ENCODE results near the gene SPATA6L.
"Not testable (repeated sequence)": the region's sequence is repeated elsewhere in the genome, so short reads cannot be mapped to it uniquely, and the experiment has no call there.

The SPATA6L gene

DNA sequence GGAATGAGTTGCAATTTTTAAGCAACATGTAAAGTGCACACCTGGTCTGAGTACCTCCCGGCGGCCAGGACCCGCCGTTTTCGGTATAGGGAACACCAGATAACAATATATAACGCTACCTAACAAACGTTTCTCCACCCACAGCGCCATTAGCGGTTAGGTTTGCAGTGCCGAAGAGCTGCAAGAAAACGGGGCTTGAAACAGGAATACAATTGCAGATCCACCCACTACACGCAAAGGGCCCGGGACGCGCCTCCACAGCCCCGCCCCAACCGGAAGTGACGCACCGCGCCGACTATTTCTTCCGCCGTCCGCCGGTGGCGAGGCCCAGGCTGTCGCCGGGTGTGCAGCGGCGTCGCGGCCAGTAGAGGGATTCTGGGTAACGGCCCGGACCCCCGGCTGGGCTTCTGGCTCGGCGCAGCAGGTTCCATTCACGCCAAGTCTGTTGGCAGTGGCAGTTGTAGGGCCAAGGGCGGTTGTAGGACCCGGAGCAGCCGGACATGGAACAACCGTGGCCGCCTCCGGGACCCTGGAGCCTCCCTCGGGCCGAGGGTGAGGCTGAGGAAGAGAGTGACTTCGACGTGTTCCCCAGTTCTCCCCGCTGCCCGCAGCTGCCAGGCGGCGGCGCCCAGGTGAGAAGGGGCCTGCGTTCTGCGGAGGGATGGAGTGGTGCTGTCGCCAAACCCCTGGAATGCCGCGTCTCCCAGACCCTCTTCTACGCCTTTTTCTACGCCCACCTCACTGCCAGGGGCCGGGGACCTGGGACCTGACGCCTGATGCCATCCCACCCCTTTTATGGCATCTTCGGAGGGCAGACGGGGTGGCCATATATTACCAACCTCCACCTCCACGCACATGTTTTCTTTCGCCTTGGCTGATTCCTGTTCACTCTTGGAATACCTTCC is 13.2 kb upstream of the SPATA6L start, which contains the start of gene CDC37L1:
Gene CDC37L1 (plus strand): TSS at position 302 of the 905 bp plus-strand sequence. CDS start 199 bp downstream, at position 501.
- H3K27ac ChIP-seq: peak within 1 kb of the TSS; percentile 87 to 99 (median 96)
- peak within 1 kb of the TSS; percentile 57 to 80 (median 71) for H3K4me3 ChIP-seq

DNA sequence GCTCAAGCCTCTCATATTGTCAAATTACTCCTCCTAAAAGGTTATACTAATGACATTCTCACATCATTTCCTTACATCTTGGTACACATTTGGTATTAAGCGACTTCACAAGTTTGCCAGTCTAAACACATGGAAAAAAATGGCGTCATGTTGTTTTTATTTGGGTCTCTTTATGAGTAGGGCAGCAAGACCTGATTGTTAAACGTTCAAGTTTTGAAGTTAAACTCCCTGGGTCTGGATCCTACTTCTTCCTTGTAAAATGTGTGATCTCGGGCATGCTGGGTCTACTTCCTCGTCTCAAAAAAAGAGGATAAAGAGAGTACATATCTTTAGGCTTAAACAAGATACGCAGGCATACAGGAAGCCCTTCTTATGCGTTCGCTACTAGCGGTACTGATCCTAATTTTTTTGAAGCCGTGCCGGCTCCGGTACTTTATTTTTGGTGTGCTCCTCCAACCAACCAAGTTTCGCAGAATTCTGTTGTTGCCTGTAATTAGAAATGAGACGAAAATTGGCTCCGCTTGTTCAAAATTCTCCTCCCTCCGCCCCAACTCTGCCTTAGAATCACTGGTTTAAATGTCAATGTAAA is 12.5 kb upstream of the SPATA6L start:
- Histone ChIP-seq H3K4me3 (peak overlapping the region; percentile 57 to 80 (median 71)), H3K27ac (peak overlapping the region; percentile 57 to 99 (median 96))

DNA sequence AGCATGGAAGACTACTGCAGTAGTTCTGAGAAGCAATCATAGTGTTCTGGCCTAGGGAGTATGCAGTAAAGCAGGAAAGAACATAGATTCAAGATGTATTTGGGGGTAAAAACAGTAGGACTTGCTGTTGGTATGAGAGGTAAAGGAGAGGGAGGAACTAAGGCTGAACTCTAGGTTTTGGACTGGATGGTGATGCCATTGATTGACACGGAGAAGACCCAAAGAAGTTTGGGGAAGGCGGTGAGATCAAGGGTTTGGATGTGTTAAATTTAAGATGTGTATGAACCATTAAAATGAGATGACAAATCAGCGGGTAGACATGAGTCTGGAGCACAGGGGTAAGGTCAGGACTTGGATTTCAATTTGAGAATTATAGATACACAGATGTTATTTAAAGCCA is 11.1 kb upstream of the SPATA6L start:
- Histone ChIP-seq H3K4me3 (no peak overlapping the region), H3K27ac (no peak overlapping the region)

DNA sequence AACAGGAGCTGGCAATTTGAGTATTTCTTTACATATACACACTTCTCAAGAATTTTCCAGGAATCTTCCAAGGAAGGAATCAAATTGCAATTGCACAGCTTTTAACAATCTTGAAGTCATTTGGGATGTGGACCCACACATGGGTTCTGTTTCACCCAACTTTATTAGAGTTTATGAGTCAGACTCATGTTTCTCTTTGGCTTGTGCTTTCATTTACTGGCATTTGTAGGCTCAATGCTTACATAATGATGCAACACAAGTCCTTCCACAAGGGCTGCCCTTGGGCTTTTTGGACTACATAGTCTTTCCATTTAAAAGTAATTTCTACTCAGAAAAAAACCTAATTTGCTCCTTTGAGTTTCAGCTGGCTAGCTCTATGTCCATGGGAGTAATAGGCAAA is 8.5 kb upstream of the SPATA6L start:
- Histone ChIP-seq H3K4me3 (no peak overlapping the region), H3K27ac (peak overlapping the region in 5 of 21 experiments; percentile 22 to 55 (median 26))

- Histone ChIP-seq H3K27ac (no peak overlapping the region), H3K4me3 (no peak overlapping the region)
Observed at GRCh38 chr9:4671737-4672136, 5.5 kb upstream of the SPATA6L start.

DNA sequence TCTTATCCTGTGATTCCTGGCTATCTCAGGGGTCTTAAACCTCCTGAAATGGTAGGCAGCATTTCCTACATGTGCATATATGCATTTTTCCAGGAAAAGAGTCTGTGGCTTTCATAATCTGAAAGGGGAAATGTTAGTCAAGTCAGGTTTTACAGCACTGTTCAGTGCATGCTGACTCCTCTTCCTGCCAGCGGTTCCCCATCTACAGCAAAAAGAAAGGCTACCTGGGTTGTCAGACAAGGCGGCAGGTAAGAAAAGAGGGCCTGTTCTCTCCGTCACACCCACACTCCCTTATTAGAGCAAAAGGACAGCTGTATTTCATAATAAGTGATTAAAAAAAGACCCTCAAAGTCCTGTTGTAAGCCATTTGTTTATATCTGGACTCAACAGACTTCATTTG is 4.3 kb upstream of the SPATA6L start:
- no peak overlapping the region for H3K4me3 ChIP-seq
- H3K27ac ChIP-seq: no peak overlapping the region

- H3K4me3 ChIP-seq: no peak overlapping the region
- no peak overlapping the region for H3K27ac ChIP-seq
Observed at GRCh38 chr9:4669890-4670289, 3.6 kb upstream of the SPATA6L start.

- Histone ChIP-seq H3K27ac (no peak overlapping the region), H3K4me3 (no peak overlapping the region)
Observed at GRCh38 chr9:4668604-4669003, 2.3 kb upstream of the SPATA6L start.

- Histone ChIP-seq H3K27ac (no peak overlapping the region), H3K4me3 (no peak overlapping the region)
Observed at GRCh38 chr9:4667681-4668080, 1.4 kb upstream of the SPATA6L start.

- H3K27ac ChIP-seq: peak overlapping the region in 10 of 21 experiments; percentile 10 to 87 (median 74)
- peak overlapping the region in 2 of 7 experiments; percentile 45 to 52 for H3K4me3 ChIP-seq
Observed at GRCh38 chr9:4665357-4665756, 923 bp downstream of the SPATA6L start.

DNA sequence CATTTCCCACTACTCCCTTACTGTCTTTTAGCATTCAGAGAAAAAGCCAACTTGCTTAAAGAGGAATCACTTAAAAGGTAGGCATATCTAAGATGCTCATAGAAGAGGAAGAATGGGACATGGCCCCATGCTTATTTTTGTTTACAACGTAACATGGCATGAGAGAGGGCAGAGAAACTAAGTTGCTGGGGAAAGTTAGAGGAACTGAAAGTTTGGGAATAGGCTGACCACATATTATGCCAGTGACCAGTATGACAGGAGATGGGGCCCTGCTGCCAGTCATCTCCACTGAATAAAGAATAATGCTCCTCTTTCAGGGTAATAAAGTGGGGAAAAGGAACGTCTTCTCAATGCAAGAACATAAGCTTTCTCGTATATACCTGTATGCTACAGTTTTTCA is 2.3 kb downstream of the SPATA6L start:
- peak overlapping the region in 5 of 21 experiments; percentile 38 to 88 (median 63) for H3K27ac ChIP-seq
- peak overlapping the region in 2 of 7 experiments; percentile 1 to 96 for H3K4me3 ChIP-seq

GRCh38 chr9:4662989-4663792 is 3.1 kb downstream of the SPATA6L start:
- H3K27ac ChIP-seq: peak overlapping the region in 19 of 21 experiments; percentile 72 to 96 (median 87)
- peak overlapping the region; percentile 83 to 100 (median 94) for H3K4me3 ChIP-seq

DNA sequence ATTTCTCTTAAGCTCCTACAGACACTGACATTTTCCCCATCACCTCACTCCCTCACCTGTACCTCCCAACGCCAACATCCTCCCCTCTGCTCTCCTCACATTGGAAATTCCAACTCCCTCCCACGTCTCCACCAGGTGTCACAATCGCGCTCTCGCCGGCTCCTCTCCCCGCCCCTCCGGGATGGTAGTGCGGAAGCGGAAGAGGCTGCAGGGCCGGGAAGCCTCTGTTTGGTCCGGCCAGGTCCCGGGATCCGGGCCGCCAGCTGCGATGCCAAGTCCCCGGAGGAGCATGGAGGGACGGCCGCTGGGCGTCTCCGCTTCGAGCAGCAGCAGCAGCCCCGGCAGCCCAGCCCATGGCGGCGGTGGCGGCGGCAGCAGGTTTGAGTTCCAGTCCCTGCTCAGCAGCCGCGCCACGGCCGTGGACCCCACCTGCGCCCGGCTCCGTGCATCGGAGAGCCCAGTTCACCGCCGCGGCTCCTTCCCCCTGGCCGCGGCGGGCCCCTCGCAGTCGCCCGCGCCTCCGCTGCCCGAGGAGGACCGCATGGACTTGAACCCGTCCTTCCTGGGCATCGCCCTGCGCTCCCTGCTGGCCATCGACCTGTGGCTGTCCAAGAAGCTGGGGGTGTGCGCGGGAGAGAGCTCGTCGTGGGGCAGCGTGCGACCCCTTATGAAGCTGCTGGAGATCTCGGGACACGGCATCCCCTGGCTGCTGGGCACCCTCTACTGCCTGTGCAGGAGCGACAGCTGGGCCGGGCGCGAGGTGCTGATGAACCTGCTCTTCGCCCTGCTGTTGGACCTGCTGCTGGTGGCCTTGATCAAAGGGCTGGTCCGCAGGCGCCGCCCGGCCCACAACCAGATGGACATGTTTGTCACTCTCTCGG is 3.9 kb downstream of the SPATA6L start, which contains the start of gene PLPP6:
Gene PLPP6 (plus strand): TSS at position 187 of the 881 bp plus-strand sequence. CDS start 82 bp downstream, at position 269.
- Histone ChIP-seq H3K4me3 (peak within 1 kb of the TSS; percentile 83 to 100 (median 94)), H3K27ac (peak within 1 kb of the TSS; percentile 72 to 96 (median 87))

DNA sequence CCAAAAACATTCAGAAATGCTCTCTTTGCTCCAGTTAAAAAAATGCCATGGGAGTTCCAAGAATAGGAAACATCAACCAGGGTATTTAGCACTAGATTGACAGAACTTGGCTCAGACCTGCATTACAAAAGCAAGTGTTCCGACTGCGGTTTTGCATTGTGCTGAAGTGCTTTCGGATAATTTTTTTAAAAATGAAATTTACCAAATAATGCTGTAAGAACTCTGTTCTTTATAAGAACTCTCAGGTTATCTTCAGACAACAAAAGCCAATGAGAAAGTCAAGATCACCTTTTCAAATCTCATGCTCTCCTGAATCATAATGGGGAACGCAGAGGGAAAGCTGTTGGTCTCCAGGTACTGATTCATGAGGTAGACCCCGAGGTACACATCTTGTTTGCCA is 4.7 kb downstream of the SPATA6L start:
- Histone ChIP-seq H3K4me3 (peak overlapping the region; percentile 83 to 100 (median 94)), H3K27ac (peak overlapping the region in 19 of 21 experiments; percentile 80 to 96 (median 88))

DNA sequence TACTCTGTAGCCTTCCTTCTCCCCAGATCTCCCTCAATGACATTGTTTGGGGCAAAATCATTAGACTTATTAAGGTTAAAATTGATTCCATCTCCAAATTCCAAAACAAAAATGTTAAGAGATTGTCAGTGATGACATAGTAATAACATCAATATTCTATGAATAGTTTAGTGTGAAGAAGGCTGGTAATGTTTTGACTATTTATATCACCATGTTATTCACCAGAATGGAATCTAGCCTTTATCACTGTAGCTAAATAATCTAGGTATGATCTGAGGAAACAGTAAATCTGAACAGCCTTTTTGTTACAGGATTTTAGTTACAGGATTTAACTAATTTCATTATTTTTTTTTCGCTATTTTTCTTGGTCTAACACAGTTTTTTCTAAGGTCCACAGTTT is 5.1 kb downstream of the SPATA6L start:
- peak overlapping the region in 1 of 7 experiments; percentile 84 for H3K4me3 ChIP-seq
- peak overlapping the region in 3 of 21 experiments; percentile 87 to 96 (median 87) for H3K27ac ChIP-seq

DNA sequence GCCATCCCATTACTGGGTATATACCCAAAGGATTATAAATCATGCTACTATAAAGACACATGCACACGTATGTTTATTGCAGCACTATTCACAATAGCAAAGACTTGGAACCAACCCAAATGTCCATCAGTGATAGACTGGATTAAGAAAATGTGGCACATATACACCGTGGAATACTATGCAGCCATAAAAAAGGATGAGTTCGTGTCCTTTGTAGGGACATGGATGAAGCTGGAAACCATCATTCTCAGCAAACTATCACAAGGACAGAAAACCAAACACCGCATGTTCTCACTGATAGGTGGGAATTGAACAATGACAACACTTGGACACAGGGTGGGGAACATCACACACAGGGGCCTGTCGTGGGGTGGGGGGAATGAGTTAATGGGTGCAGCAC is 5.6 kb downstream of the SPATA6L start:
- H3K27ac ChIP-seq, H3K4me3 ChIP-seq: not testable (repeated sequence)

DNA sequence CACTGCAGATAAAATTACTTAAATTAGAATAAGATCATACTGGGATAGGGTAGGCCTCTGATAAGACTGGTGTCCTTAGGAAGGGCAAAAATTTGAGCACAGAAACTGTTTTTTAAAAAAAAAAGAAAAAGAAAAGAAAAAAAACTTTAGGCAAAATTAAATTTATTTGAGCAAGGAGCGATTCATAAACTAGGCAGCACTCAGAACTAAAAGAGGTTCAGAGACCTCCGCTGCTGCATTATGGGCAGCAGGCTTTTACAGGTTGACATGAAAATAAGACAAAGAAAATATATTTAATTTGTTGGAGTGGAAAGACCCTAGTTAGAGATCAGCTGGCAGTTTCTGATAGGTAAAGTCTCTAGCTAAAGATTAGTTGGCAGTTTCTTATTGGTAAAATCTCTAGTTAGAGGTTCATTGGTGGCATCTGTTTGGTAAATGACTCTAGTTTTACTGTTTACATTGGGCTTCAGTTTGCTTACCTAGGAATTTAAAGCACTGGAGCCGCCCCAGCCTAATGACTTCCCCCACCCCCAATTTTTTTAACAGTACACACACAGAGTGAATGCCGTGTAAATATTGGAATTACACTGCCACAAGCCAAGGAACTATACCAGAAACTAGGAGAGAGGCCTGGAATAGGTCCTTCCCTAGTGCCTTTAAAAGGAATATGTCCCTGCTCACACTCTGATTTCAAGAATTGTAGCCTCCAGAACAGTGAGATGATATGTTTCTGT is 8.7 kb downstream of the SPATA6L start:
- no peak overlapping the region for H3K4me3 ChIP-seq
- no peak overlapping the region for H3K27ac ChIP-seq

DNA sequence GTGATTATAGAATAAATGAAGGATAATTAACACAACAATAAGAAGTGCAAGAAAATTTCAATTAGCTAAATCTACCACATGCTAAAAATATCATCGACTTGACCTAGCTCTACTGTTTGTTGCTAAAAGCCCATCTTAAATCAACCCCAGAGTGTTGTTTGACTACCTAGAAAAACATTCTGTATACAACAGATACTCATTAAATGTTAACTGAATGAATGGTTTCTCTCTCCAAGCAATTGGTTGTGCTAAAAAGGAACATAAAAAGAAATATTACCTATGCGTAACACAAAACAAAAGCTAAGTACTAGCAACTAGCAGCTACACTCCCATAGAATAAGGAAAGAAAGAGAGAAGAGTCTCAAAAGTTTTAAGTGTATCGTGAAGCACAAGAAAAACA is 9.7 kb downstream of the SPATA6L start:
- no peak overlapping the region for H3K27ac ChIP-seq
- H3K4me3 ChIP-seq: no peak overlapping the region

Data from skin epidermis (tissue), 12 donors.